H1 (cell line): Measurements from ENCODE around the gene HSD17B13. TPM values are rescaled to one million over a fixed set of nuclear protein-coding genes. Genes with fewer than 3 reads are reported as not detected.

ENCODE experiments used
- CTCF ChIA-PET: fragments of 300-600 bp; sonication (Branson Sonifier 250); formaldehyde crosslinking; loops from one replicate; lab custom pipeline; 2021; ENCODE audit not compliant: partially characterized antibody; lab: Charles Lee
- POLR2A ChIA-PET: fragments of 300-600 bp; sonication (Branson Sonifier 250); formaldehyde crosslinking; loops from one replicate; lab custom pipeline; 2021; ENCODE audit warnings: inconsistent platforms; ENCODE audit not compliant: partially characterized antibody; lab: Charles Lee
- DNase-seq, 2 experiments: peaks; one replicate each; pipeline versions ENCODE4 v3.0.0 to v3.0.0-alpha.2; 2010 to 2022; ENCODE audit warnings: low spot score in 2 of 2, low read depth in 1 of 2, mixed read lengths in 1 of 2
- FAIRE-seq: peaks from 2 replicates; lab custom pipeline; 2011; peaks lifted over from hg19 to GRCh38; lab: Jason Lieb, UNC
- H2AFZ ChIP-seq: 2 replicates; pipeline ENCODE4 v1.8.1; 2012; ENCODE audit warnings: low read length, inconsistent platforms
- H2AK5ac ChIP-seq: 2 replicates; pipeline ENCODE4 v1.6.1; 2013; ENCODE audit warnings: low read depth, low read length
- H2BK120ac ChIP-seq: replicated peaks from 2 replicates; pipeline ENCODE3; 2013; ENCODE audit warnings: low read depth, low read length, inconsistent platforms
- H2BK12ac ChIP-seq: 2 replicates; pipeline ENCODE4 v1.6.1; 2013; ENCODE audit warnings: low read depth, low read length
- H2BK15ac ChIP-seq: 2 replicates; pipeline ENCODE4 v1.6.1; 2013; ENCODE audit warnings: low read length
- H2BK20ac ChIP-seq: 2 replicates; pipeline ENCODE4 v1.6.1; 2013; ENCODE audit warnings: low read length
- H2BK5ac ChIP-seq: 2 replicates; pipeline ENCODE4 v1.6.1; 2013; ENCODE audit warnings: low read depth, low read length
- H3K14ac ChIP-seq: 2 replicates; pipeline ENCODE4 v1.6.1; 2013; ENCODE audit warnings: inconsistent platforms; ENCODE audit not compliant: insufficient read length
- H3K18ac ChIP-seq: 2 replicates; pipeline ENCODE4 v1.6.1; 2013; ENCODE audit warnings: low read length; ENCODE audit errors: extremely low read depth
- H3K23ac ChIP-seq: 2 replicates; pipeline ENCODE4 v1.6.1; 2013; ENCODE audit warnings: inconsistent platforms; ENCODE audit not compliant: insufficient read length
- H3K23me2 ChIP-seq: 2 replicates; pipeline ENCODE4 v1.6.1; 2013; ENCODE audit warnings: low read depth, low read length
- H3K27ac ChIP-seq: 2 replicates; pipeline ENCODE4 v1.6.1; 2011; ENCODE audit warnings: low read depth, low read length, inconsistent platforms
- H3K27me3 ChIP-seq, 4 experiments: replicated peaks in 1 of 4; 1 replicate in 1 of 4; 2 replicates in 3 of 4; pipeline versions ENCODE4 v1.6.1 to v1.8.1; 2011 to 2013; ENCODE audit warnings: low read length in 3 of 4, mild to moderate bottlenecking in 3 of 4, inconsistent platforms in 2 of 4, mixed read lengths in 2 of 4, moderate library complexity in 1 of 4; ENCODE audit not compliant: control insufficient read depth in 3 of 4, insufficient read depth in 3 of 4; ENCODE audit errors: extremely low read depth in 1 of 4
- H3K36me3 ChIP-seq, 4 experiments: 2 replicates each; pipeline versions ENCODE4 v1.6.1 to v1.8.1; 2011 to 2013; ENCODE audit warnings: mild to moderate bottlenecking in 4 of 4, low read length in 3 of 4, moderate library complexity in 2 of 4, control low read depth in 1 of 4, inconsistent platforms in 1 of 4; ENCODE audit not compliant: insufficient read depth in 4 of 4, control insufficient read depth in 2 of 4
- H3K4ac ChIP-seq: replicated peaks from 2 replicates; pipeline ENCODE3; 2013; ENCODE audit warnings: low read length, low read depth, mixed read lengths, inconsistent platforms; ENCODE audit not compliant: insufficient read length
- H3K4me1 ChIP-seq, 4 experiments: replicated peaks in 1 of 4; 1 replicate in 1 of 4; 2 replicates in 3 of 4; pipeline versions ENCODE4 v1.6.1 to v1.8.1; 2011 to 2013; ENCODE audit warnings: low read length in 3 of 4, inconsistent platforms in 2 of 4, mixed read lengths in 1 of 4; ENCODE audit not compliant: insufficient read depth in 4 of 4, control insufficient read depth in 3 of 4
- H3K4me2 ChIP-seq, 2 experiments: 2 replicates each; pipeline versions ENCODE4 v1.6.1 to v1.8.1; 2011 to 2013; ENCODE audit warnings: low read depth in 2 of 2, low read length in 2 of 2, control low read depth in 1 of 2, inconsistent platforms in 1 of 2, mild to moderate bottlenecking in 1 of 2; ENCODE audit not compliant: insufficient read depth in 1 of 2
- H3K4me3 ChIP-seq, 4 experiments: fragments of 200-600, 300-600 bp in 1 of 4; sonication (generic), shearing (Covaris generic), sonication (Bioruptor Twin) in 1 of 4; 2 replicates each; pipeline versions ENCODE4 v1.5.1 to v1.8.1; 2011 to 2016; ENCODE audit warnings: low read length in 4 of 4, low read depth in 3 of 4, control low read depth in 2 of 4, inconsistent platforms in 2 of 4, mild to moderate bottlenecking in 2 of 4, mixed read lengths in 1 of 4, moderate library complexity in 1 of 4; ENCODE audit not compliant: insufficient read depth in 2 of 4; ENCODE audit errors: extremely low read depth in 1 of 4
- H3K56ac ChIP-seq: replicated peaks from 2 replicates; pipeline ENCODE3; 2013; ENCODE audit warnings: low read depth, mild to moderate bottlenecking, mixed read lengths, low read length, inconsistent platforms; ENCODE audit not compliant: insufficient read length
- H3K79me1 ChIP-seq: 2 replicates; pipeline ENCODE4 v1.6.1; 2013; ENCODE audit warnings: low read depth, low read length, control low read depth
- H3K79me2 ChIP-seq, 2 experiments: 2 replicates each; pipeline versions ENCODE4 v1.6.1 to v1.8.1; 2012 to 2013; ENCODE audit warnings: low read length in 2 of 2, mild to moderate bottlenecking in 2 of 2, inconsistent platforms in 1 of 2; ENCODE audit not compliant: insufficient read depth in 2 of 2, control insufficient read depth in 1 of 2
- H3K9ac ChIP-seq, 4 experiments: replicated peaks in 1 of 4; 1 replicate in 1 of 4; 2 replicates in 3 of 4; pipeline versions ENCODE4 v1.6.1 to v1.8.1; 2011 to 2013; ENCODE audit warnings: low read depth in 3 of 4, low read length in 3 of 4, control low read depth in 2 of 4, mild to moderate bottlenecking in 2 of 4, moderate library complexity in 2 of 4, inconsistent platforms in 1 of 4; ENCODE audit errors: extremely low read depth in 1 of 4
- H3K9me3 ChIP-seq, 2 experiments: 2 replicates each; pipeline versions ENCODE4 v1.6.1 to v1.8.1; 2012 to 2013; ENCODE audit warnings: mild to moderate bottlenecking in 2 of 2, moderate library complexity in 2 of 2, control low read depth in 1 of 2, inconsistent platforms in 1 of 2, low read depth in 1 of 2, low read length in 1 of 2, mixed read lengths in 1 of 2; ENCODE audit not compliant: insufficient read depth in 2 of 2
- H4K20me1 ChIP-seq, 2 experiments: replicated peaks in 1 of 2; 2 replicates each; pipeline versions ENCODE3 to v1.8.1; 2011 to 2013; ENCODE audit warnings: inconsistent platforms in 2 of 2, low read length in 2 of 2, mild to moderate bottlenecking in 1 of 2; ENCODE audit not compliant: insufficient read depth in 2 of 2, control insufficient read depth in 1 of 2
- H4K5ac ChIP-seq: 2 replicates; pipeline ENCODE4 v1.6.1; 2013; ENCODE audit warnings: low read length, low read depth, mixed read lengths, inconsistent platforms; ENCODE audit not compliant: insufficient read length
- H4K8ac ChIP-seq: 2 replicates; pipeline ENCODE4 v1.8.0; 2013; ENCODE audit warnings: mild to moderate bottlenecking, moderate library complexity, low read length, inconsistent platforms; ENCODE audit not compliant: insufficient read depth; ENCODE audit errors: extremely low read depth
- H4K91ac ChIP-seq: replicated peaks from 2 replicates; pipeline ENCODE3; 2013; ENCODE audit warnings: low read length, mixed read lengths, inconsistent platforms; ENCODE audit not compliant: insufficient read length
- EP300 ChIP-seq, 2 experiments: IDR thresholded peaks; 1 replicate in 1 of 2; 2 replicates in 1 of 2; pipeline ENCODE4 v1.6.1; 2011 to 2012; ENCODE audit warnings: low read depth in 2 of 2, low read length in 2 of 2, mild to moderate bottlenecking in 2 of 2, borderline replicate concordance in 1 of 2, inconsistent platforms in 1 of 2, moderate library complexity in 1 of 2
- KDM4A ChIP-seq: IDR thresholded peaks from one replicate; pipeline ENCODE4 v1.7.1; 2012; ENCODE audit warnings: low read depth, mild to moderate bottlenecking, moderate library complexity, low read length, inconsistent platforms; ENCODE audit not compliant: severe bottlenecking
- MAX ChIP-seq: IDR thresholded peaks from 2 replicates; pipeline ENCODE4 v1.6.1; 2012; ENCODE audit warnings: inconsistent platforms
- WGBS, 2 experiments: shearing (Covaris generic) in 1 of 2; methylation state at CpG; one replicate each; pipeline versions ENCODE4 v1.1.6 to v1.1.7; 2013 to 2015; ENCODE audit warnings: low lambda C conversion rate in 2 of 2, mixed read lengths in 2 of 2, inconsistent platforms in 1 of 2, low coverage in 1 of 2, missing lambda C conversion rate in 1 of 2; ENCODE audit not compliant: insufficient replicate concordance in 2 of 2, insufficient coverage in 1 of 2, insufficient read length in 1 of 2; ENCODE audit errors: extremely low coverage in 1 of 2, missing lambda C conversion rate in 1 of 2; 5-methylcytosine and 5-hydroxymethylcytosine counted together
- polyA plus RNA-seq, 7 experiments: library from polyadenylated mRNA; depleted of rRNA in 3 of 7; stranded (reverse) in 5 of 7; unstranded in 2 of 7; fragments of >200 nt in 5 of 7; fragments of 200-250 nt in 2 of 7; gene quantifications; 1 replicate in 5 of 7; 2 replicates in 1 of 7; 4 replicates in 1 of 7; pipeline versions ENCODE4 v1.2.1 to v1.2.3, GENCODE V29; 2011 to 2013; ENCODE audit warnings: missing spikeins in 2 of 7, mixed read lengths in 2 of 7
- total RNA-seq: library from RNA; stranded (reverse); fragmentation: NEBNext Ultra II Directional; extraction: Animal tissue kit (Norgen Biotek cat#: 25700); gene quantifications from 2 replicates; pipeline ENCODE4 v1.2.1, GENCODE V29; 2021

The HSD17B13 gene
- total and polyA plus RNA-seq, 2 of the 8 experiments (the other 6 are each of a cell fraction or from before 2014, with no cell fraction given): 0.09 to 0.13 TPM

GRCh38 chr4:87304745-87305432 is 17.8 kb downstream of the HSD17B13 start:
- H4K8ac ChIP-seq: no peak overlapping the region
- no peak overlapping the region for H2BK20ac ChIP-seq
- H2BK5ac ChIP-seq: no peak overlapping the region
- no peaks in the 10 kb centered on the region for H4K20me1 ChIP-seq
- FAIRE-seq: no peak
- H3K4me2 ChIP-seq: no peak overlapping the region
- H2AK5ac ChIP-seq: no peak overlapping the region
- no peak for TF ChIP-seq MAX
- no peak for TF ChIP-seq KDM4A
- no peak for TF ChIP-seq EP300 (IDR thresholded peaks at IDR 0.05; ENCODE audit: borderline replicate concordance in 1 of 2, low read depth in 2 of 2, low read length in 2 of 2)
- H3K4me3 ChIP-seq: no peak overlapping the region
- no peak for DNase-seq
- H3K4ac ChIP-seq: no peak overlapping the region
- no peak overlapping the region for H2BK120ac ChIP-seq
- no peaks in the 10 kb centered on the region for H3K79me1 ChIP-seq
- H4K91ac ChIP-seq: no peak overlapping the region
- no peaks in the 10 kb centered on the region for H3K27me3 ChIP-seq
- no peaks in the 10 kb centered on the region for H3K79me2 ChIP-seq
- POLR2A ChIA-PET: no interaction called here
- H3K14ac ChIP-seq: no peak overlapping the region
- H3K9ac ChIP-seq: no peak overlapping the region
- H4K5ac ChIP-seq: no peak overlapping the region
- H3K23ac ChIP-seq: no peak overlapping the region
- no peak overlapping the region for H3K27ac ChIP-seq
- WGBS, 2 experiments: 95% methylated on average over 10 of the region's 10 CpGs; no CpG with 5 or more reads in 1 of the 2 experiments
- H2AFZ ChIP-seq: no peak overlapping the region
- H3K9me3 ChIP-seq: no peaks in the 10 kb centered on the region
- no peak overlapping the region for H3K18ac ChIP-seq
- no peaks in the 10 kb centered on the region for H3K36me3 ChIP-seq
- H2BK12ac ChIP-seq: no peak overlapping the region
- no peaks in the 10 kb centered on the region; the same call in 1 of the 2 replicates for H3K23me2 ChIP-seq
- CTCF ChIA-PET: interaction anchor here (1.1 kb wide), 1 partner anchor 85 kb away, joined by 3 read pairs; no protein-coding TSS in a partner anchor
- H3K4me1 ChIP-seq: no peaks in the 10 kb centered on the region
- H3K56ac ChIP-seq: no peak overlapping the region
- H2BK15ac ChIP-seq: no peak overlapping the region
